Measurements from ENCODE around the gene MAN1C1.

The MAN1C1 gene

DNA sequence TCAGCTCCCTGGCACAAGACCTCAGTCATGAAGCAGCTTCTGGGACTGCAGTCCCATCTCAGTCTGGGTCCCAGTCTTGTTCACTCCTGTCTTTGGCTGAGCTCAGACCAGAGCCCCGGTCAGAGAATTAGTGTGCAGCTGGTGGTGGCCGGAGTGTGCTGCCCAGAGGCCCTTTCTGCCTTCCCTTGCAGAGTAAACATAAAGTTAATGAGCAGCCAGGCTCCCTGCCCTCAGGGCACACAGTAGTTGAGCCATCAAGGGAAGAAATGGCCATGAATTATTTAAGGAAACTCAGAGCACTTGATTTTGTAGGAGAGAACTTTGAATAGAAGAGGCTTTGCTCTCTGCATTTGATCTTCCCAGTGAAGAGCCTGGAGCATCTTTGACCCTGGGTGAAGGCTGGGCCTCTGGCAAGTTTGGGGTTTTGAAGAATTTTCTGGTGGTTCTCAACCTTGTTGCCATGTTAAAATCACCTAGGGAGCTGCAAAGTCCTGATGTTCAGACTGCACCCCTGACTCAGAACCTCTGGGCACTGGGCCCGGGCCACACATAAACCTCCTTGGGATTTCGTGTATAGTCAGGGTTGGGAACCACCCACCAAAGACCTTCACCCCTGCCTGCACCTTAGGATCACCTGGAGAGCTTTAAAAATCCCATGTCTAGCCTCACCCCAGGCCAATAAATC lies 157.0 kb downstream of the MAN1C1 start:
- no peak for DNase-seq (ENCODE audit: insufficient read length, low spot score)
- no peak for FAIRE-seq
- TF ChIP-seq TAF1 (IDR thresholded peaks at IDR 0.05; ENCODE audit: low read depth, low read length) = no peak
- no peak for TF ChIP-seq POLR2AphosphoS5 (IDR thresholded peaks at IDR 0.05; ENCODE audit: low read depth, low read length)
- TF ChIP-seq POLR2A (IDR thresholded peaks at IDR 0.05; ENCODE audit: low read depth, low read length) = no peak
- TF ChIP-seq SPI1 (IDR thresholded peaks at IDR 0.05; ENCODE audit: low read depth, low read length) = no peak
- no peak for TF ChIP-seq PAX5 (IDR thresholded peaks at IDR 0.05; ENCODE audit: insufficient read depth, low read length, severe bottlenecking)
- TF ChIP-seq POU2F2 (IDR thresholded peaks at IDR 0.05; ENCODE audit: low read depth, low read length) = no peak

GRCh38 chr1:25774206-25774803 lies 157.7 kb downstream of the MAN1C1 start:
- FAIRE-seq (no peak), DNase-seq (ENCODE audit: insufficient read length, low spot score) (no peak)

GRCh38 chr1:25774921-25775771 lies 158.6 kb downstream of the MAN1C1 start:
- peak; percentile 69 for FAIRE-seq
- no peak for TF ChIP-seq SPI1 (IDR thresholded peaks at IDR 0.05; ENCODE audit: low read depth, low read length)
- TF ChIP-seq PAX5 (IDR thresholded peaks at IDR 0.05; ENCODE audit: insufficient read depth, low read length, severe bottlenecking) = no peak
- no peak for TF ChIP-seq POU2F2 (IDR thresholded peaks at IDR 0.05; ENCODE audit: low read depth, low read length)
- no peak for TF ChIP-seq POLR2AphosphoS5 (IDR thresholded peaks at IDR 0.05; ENCODE audit: low read depth, low read length)
- no peak for TF ChIP-seq TAF1 (IDR thresholded peaks at IDR 0.05; ENCODE audit: low read depth, low read length)
- TF ChIP-seq POLR2A (IDR thresholded peaks at IDR 0.05; ENCODE audit: low read depth, low read length) = no peak
- no peak for DNase-seq (ENCODE audit: insufficient read length, low spot score)

More at GRCh38 chr1:25774206-25774803, 157.7 kb downstream of the MAN1C1 start:
- no peak for TF ChIP-seq TAF1 (IDR thresholded peaks at IDR 0.05; ENCODE audit: low read depth, low read length)
- no peak for TF ChIP-seq POU2F2 (IDR thresholded peaks at IDR 0.05; ENCODE audit: low read depth, low read length)
- no peak for TF ChIP-seq POLR2AphosphoS5 (IDR thresholded peaks at IDR 0.05; ENCODE audit: low read depth, low read length)
- TF ChIP-seq PAX5 (IDR thresholded peaks at IDR 0.05; ENCODE audit: insufficient read depth, low read length, severe bottlenecking) = no peak
- no peak for TF ChIP-seq POLR2A (IDR thresholded peaks at IDR 0.05; ENCODE audit: low read depth, low read length)
- TF ChIP-seq SPI1 (IDR thresholded peaks at IDR 0.05; ENCODE audit: low read depth, low read length) = no peak

DNA sequence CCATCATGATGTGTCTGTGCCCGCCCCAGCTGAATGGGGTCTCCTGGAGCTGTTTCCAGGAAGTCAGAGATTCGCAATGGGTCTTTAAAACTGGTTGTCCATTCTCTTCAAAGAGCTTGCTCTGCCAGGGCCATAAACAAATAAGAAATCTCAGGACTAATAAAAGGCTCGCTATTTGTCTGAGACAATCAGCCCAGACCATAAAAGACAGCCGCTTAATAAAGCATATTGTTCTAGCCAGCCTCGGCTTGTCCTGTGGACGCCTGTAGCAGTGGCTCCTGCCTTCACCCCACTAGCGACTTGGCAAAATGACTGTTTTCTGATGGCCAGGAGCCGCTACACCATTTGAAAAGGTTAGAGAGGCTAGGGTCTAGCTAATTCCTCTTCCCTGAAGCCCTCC lies 162.8 kb downstream of the MAN1C1 start:
- TF ChIP-seq POLR2A (IDR thresholded peaks at IDR 0.05; ENCODE audit: low read depth, low read length) (no peak), PAX5 (IDR thresholded peaks at IDR 0.05; ENCODE audit: insufficient read depth, low read length, severe bottlenecking) (no peak), POLR2AphosphoS5 (IDR thresholded peaks at IDR 0.05; ENCODE audit: low read depth, low read length) (no peak), SPI1 (IDR thresholded peaks at IDR 0.05; ENCODE audit: low read depth, low read length) (no peak), TAF1 (IDR thresholded peaks at IDR 0.05; ENCODE audit: low read depth, low read length) (no peak), POU2F2 (IDR thresholded peaks at IDR 0.05; ENCODE audit: low read depth, low read length) (no peak)
- FAIRE-seq (no peak), DNase-seq (ENCODE audit: insufficient read length, low spot score) (no peak)

DNA sequence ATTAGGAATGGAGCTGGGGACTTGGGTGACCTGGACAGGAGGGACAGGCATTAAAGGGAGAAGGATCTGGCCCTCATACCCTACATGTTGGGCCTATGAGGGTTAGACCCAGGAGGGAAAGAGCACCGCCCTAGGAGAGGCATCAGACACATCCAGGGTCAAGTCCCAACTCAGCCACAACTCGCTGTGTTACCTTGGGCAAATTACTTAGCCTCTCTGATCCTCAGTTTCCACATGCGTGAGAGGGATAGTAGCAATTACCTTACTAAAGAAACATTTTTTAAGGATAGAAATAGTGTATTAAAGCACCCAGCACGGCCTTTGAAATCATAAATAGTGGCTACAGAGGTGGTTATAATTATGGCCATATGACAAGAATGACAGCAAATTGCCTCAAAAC lies 163.3 kb downstream of the MAN1C1 start:
- TF ChIP-seq POU2F2 (IDR thresholded peaks at IDR 0.05; ENCODE audit: low read depth, low read length) = no peak
- no peak for FAIRE-seq
- no peak for DNase-seq (ENCODE audit: insufficient read length, low spot score)

GRCh38 chr1:25780318-25781129 lies 163.9 kb downstream of the MAN1C1 start:
- DNase-seq (ENCODE audit: insufficient read length, low spot score) (no peak), FAIRE-seq (no peak)
- TF ChIP-seq POLR2AphosphoS5 (IDR thresholded peaks at IDR 0.05; ENCODE audit: low read depth, low read length) (no peak), POU2F2 (IDR thresholded peaks at IDR 0.05; ENCODE audit: low read depth, low read length) (no peak), POLR2A (IDR thresholded peaks at IDR 0.05; ENCODE audit: low read depth, low read length) (no peak), PAX5 (IDR thresholded peaks at IDR 0.05; ENCODE audit: insufficient read depth, low read length, severe bottlenecking) (no peak), SPI1 (IDR thresholded peaks at IDR 0.05; ENCODE audit: low read depth, low read length) (no peak), TAF1 (IDR thresholded peaks at IDR 0.05; ENCODE audit: low read depth, low read length) (no peak)

GRCh38 chr1:25781130-25781433 lies 164.5 kb downstream of the MAN1C1 start:
- DNase-seq (ENCODE audit: insufficient read length, low spot score) (no peak), FAIRE-seq (no peak)
- TF ChIP-seq PAX5 (IDR thresholded peaks at IDR 0.05; ENCODE audit: insufficient read depth, low read length, severe bottlenecking) (no peak), POLR2AphosphoS5 (IDR thresholded peaks at IDR 0.05; ENCODE audit: low read depth, low read length) (no peak), SPI1 (IDR thresholded peaks at IDR 0.05; ENCODE audit: low read depth, low read length) (no peak), POU2F2 (IDR thresholded peaks at IDR 0.05; ENCODE audit: low read depth, low read length) (no peak), POLR2A (IDR thresholded peaks at IDR 0.05; ENCODE audit: low read depth, low read length) (no peak), TAF1 (IDR thresholded peaks at IDR 0.05; ENCODE audit: low read depth, low read length) (no peak)

DNA sequence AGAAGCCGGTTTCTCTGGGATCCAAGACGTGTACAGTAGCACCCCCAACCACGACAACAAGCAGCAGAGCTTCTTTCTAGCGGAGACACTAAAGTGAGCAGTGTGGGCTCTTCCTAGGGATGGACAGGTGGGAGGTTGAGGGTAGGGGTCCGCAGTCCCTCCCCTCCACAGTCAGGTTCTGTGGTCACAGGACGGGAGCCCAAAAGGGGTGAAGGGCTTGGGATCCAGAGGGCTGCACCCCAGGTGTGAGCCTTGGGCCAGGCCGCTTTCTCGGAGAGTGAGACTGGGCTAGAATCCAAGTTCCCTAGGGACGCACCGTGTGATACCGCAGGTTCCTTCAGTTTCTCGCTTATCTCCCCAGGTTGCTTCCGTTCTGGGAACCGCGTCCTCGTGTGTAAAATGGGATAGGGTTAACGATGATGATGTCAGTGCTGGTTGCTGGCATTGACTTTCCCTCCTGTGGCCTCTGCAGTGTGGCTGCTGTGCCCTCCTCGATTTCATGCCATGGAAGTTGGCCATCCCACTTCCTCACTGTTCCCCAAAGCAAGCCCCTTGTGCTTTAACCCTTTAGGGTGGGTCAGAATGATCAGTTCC lies 166.1 kb downstream of the MAN1C1 start:
- DNase-seq (ENCODE audit: insufficient read length, low spot score) = no peak
- TF ChIP-seq POU2F2 (IDR thresholded peaks at IDR 0.05; ENCODE audit: low read depth, low read length) = no peak
- no peak for FAIRE-seq

- DNase-seq (ENCODE audit: insufficient read length, low spot score) (no peak), FAIRE-seq (no peak)
- TF ChIP-seq POLR2AphosphoS5 (IDR thresholded peaks at IDR 0.05; ENCODE audit: low read depth, low read length) (no peak), POLR2A (IDR thresholded peaks at IDR 0.05; ENCODE audit: low read depth, low read length) (no peak), TAF1 (IDR thresholded peaks at IDR 0.05; ENCODE audit: low read depth, low read length) (no peak), SPI1 (IDR thresholded peaks at IDR 0.05; ENCODE audit: low read depth, low read length) (no peak), POU2F2 (IDR thresholded peaks at IDR 0.05; ENCODE audit: low read depth, low read length) (no peak), PAX5 (IDR thresholded peaks at IDR 0.05; ENCODE audit: insufficient read depth, low read length, severe bottlenecking) (no peak)
Observed at GRCh38 chr1:25784575-25785051, 168.0 kb downstream of the MAN1C1 start.

Measured in GM12891 (cell line).